Liver (tissue), 9 donors: ENCODE measurements around the gene DBN1. TPM values are rescaled to one million over a fixed set of nuclear protein-coding genes. Genes with fewer than 3 reads are reported as not detected.

Source experiments
- DNase-seq: peaks from one replicate; pipeline ENCODE4 v3.0.0-alpha.2; 2017; ENCODE audit warnings: low spot score
- H3K27ac ChIP-seq, 2 donors: one replicate each; pipeline ENCODE4 v1.7.0; 2013; ENCODE audit warnings: inconsistent platforms in 2 of 2, low read length in 2 of 2, control low read depth in 1 of 2, low read depth in 1 of 2, mild to moderate bottlenecking in 1 of 2
- H3K27me3 ChIP-seq, 4 donors: one replicate each; pipeline versions ENCODE4 v1.6.1 to v1.7.0; 2013; ENCODE audit warnings: low read length in 3 of 4, inconsistent platforms in 1 of 4, mild to moderate bottlenecking in 1 of 4, moderate library complexity in 1 of 4; ENCODE audit not compliant: control insufficient read depth in 4 of 4, insufficient read depth in 4 of 4
- H3K36me3 ChIP-seq, 4 donors: one replicate each; pipeline versions ENCODE4 v1.6.1 to v1.7.0; 2013; ENCODE audit warnings: low read length in 3 of 4, mild to moderate bottlenecking in 3 of 4, low read depth in 1 of 4, moderate library complexity in 1 of 4; ENCODE audit not compliant: control insufficient read depth in 4 of 4, insufficient read depth in 3 of 4
- H3K4me1 ChIP-seq, 4 donors: one replicate each; pipeline versions ENCODE4 v1.6.1 to v1.7.0; 2013; ENCODE audit warnings: low read length in 3 of 4, mild to moderate bottlenecking in 3 of 4, moderate library complexity in 1 of 4; ENCODE audit not compliant: control insufficient read depth in 4 of 4, insufficient read depth in 4 of 4
- H3K4me3 ChIP-seq, 3 donors: one replicate each; pipeline versions ENCODE4 v1.6.1 to v1.7.0; 2013; ENCODE audit warnings: low read length in 3 of 3, control low read depth in 1 of 3, low read depth in 1 of 3, mild to moderate bottlenecking in 1 of 3
- H3K9ac ChIP-seq, 2 donors: one replicate each; pipeline ENCODE4 v1.7.0; 2013; ENCODE audit warnings: low read length in 2 of 2, mild to moderate bottlenecking in 2 of 2, moderate library complexity in 2 of 2, control low read depth in 1 of 2, low read depth in 1 of 2
- H3K9me3 ChIP-seq, 4 donors: one replicate each; pipeline versions ENCODE4 v1.6.1 to v1.7.0; 2013; ENCODE audit warnings: low read length in 3 of 4; ENCODE audit not compliant: control insufficient read depth in 4 of 4
- EGR1 ChIP-seq, 2 donors: IDR thresholded peaks; 2 replicates each; pipeline ENCODE4 v1.6.1; 2016 to 2018; ENCODE audit warnings: antibody characterized with exemption in 2 of 2, low read depth in 2 of 2
- FOXA2 ChIP-seq: IDR thresholded peaks from 2 replicates; pipeline ENCODE4 v1.6.1; 2016; ENCODE audit warnings: antibody characterized with exemption
- GABPA ChIP-seq, 2 donors: IDR thresholded peaks in 1 of 2; conservative IDR thresholded peaks in 1 of 2; 2 replicates each; pipeline ENCODE4 v1.6.1; 2016; ENCODE audit warnings: antibody characterized with exemption in 2 of 2, mild to moderate bottlenecking in 1 of 2, moderate library complexity in 1 of 2
- HNF4G ChIP-seq: IDR thresholded peaks from 2 replicates; pipeline ENCODE4 v1.6.1; 2016; ENCODE audit warnings: antibody characterized with exemption
- RAD21 ChIP-seq, 2 donors: IDR thresholded peaks; 2 replicates each; pipeline ENCODE4 v1.6.1; 2016; ENCODE audit warnings: antibody characterized with exemption in 2 of 2, mild to moderate bottlenecking in 2 of 2
- RXRA ChIP-seq, 2 donors: IDR thresholded peaks; 2 replicates each; pipeline ENCODE4 v1.6.1; 2017 to 2018; ENCODE audit warnings: antibody characterized with exemption in 2 of 2, mild to moderate bottlenecking in 1 of 2
- SP1 ChIP-seq: IDR thresholded peaks from 2 replicates; pipeline ENCODE4 v1.6.1; 2018; ENCODE audit warnings: antibody characterized with exemption, mild to moderate bottlenecking
- TAF1 ChIP-seq: conservative IDR thresholded peaks from 2 replicates; pipeline ENCODE4 v1.6.1; 2016; ENCODE audit warnings: antibody characterized with exemption, mild to moderate bottlenecking
- WGBS: extraction: QIAGEN DNeasy Blood & Tissue Kit; methylation state at CpG from one replicate; pipeline ENCODE4 v1.1.7; 2013; 5-methylcytosine and 5-hydroxymethylcytosine counted together
- polyA plus RNA-seq, 2 donors: library from polyadenylated mRNA; stranded (reverse) in 1 of 2; unstranded in 1 of 2; fragments of 200-250 nt in 1 of 2; fragments of >200 nt in 1 of 2; fragmentation: Nextera tagmentation in 1 of 2; extraction: Ambion mirVana in 1 of 2; gene quantifications; one replicate each; pipeline versions ENCODE4 v1.2.1 to v1.2.3, GENCODE V29; 2013 to 2015
- total RNA-seq, 2 donors: library from RNA; depleted of rRNA; stranded (reverse); fragments of >200 nt; gene quantifications; one replicate each; pipeline ENCODE4 v1.2.3, GENCODE V29; 2014
- TF ChIP-seq, protein P1 (sequence below): IDR thresholded peaks from 2 replicates; pipeline ENCODE4 v1.6.1; 2016; ENCODE audit warnings: antibody characterized with exemption
- TF ChIP-seq, protein P2 (sequence below): fragments of 150-350 bp; IDR thresholded peaks from 2 replicates; pipeline ENCODE4 v1.5.1; 2017; ENCODE audit warnings: improper control_type of control experiment, low read depth, low read length; ENCODE audit not compliant: missing input control
- TF ChIP-seq, protein P3 (sequence below): IDR thresholded peaks from 2 replicates; pipeline ENCODE4 v1.6.1; 2016; ENCODE audit warnings: antibody characterized with exemption, mild to moderate bottlenecking
- donor health status: healthy.
- donor health status: healthy.
- donor health status: healthy.
- donor health status: healthy.
- donor health status: healthy.

The DBN1 gene
- total and polyA plus RNA-seq, 4 donors = 1.5 to 4.9 (median 2.0) TPM

DNA sequence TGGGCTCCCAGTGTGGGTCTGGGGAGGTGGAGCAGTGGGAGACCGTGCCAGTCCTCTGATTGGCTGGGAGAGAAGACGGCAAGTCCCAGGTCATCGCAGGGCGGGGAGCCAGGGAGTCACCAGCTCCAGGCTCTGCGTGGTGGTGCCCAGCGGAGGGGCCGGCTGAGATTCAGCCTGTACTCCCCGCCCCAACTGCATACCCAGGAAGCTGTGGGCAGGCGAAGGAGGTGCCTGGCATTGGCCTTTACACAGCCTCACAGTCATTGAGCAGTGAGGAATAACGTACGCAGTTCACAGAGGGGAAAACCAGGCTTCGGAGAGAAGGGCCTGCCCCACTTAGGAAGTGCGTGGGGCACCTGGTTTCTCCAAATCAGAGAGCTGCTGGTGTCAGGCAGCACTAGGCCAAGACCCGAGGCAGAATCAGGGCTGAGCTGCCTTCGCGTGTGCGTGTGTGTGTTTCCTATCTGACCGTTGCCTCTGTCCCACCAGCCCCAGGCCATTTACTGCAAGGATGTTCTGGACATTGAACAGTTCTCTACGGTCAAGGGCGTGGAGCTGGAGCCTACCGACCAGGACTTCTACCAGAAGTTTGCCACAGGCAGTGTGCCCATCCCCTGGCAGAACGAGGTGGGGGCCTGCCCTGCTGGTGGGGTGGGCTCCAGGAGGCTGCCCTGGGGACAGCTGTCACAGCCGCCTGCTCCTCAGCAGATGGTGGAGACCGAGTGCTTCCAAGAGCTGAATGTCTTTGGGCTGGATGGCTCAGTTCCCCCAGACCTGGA is 33.0 kb downstream of the DBN1 start:
- H3K27me3 ChIP-seq = no peaks in the 10 kb centered on the region
- H3K9me3 ChIP-seq = no peaks in the 10 kb centered on the region
- H3K4me3 ChIP-seq = no peak overlapping the region
- TF ChIP-seq HNF4G = no peak
- TF ChIP-seq SP1 = no peak
- no peak for TF ChIP-seq EGR1 (IDR thresholded peaks at IDR 0.05; ENCODE audit: low read depth in 2 of 2)
- TF ChIP-seq, protein P1, sequence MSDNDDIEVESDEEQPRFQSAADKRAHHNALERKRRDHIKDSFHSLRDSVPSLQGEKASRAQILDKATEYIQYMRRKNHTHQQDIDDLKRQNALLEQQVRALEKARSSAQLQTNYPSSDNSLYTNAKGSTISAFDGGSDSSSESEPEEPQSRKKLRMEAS = no peak
- TF ChIP-seq FOXA2 = no peak
- TF ChIP-seq, protein P2, sequence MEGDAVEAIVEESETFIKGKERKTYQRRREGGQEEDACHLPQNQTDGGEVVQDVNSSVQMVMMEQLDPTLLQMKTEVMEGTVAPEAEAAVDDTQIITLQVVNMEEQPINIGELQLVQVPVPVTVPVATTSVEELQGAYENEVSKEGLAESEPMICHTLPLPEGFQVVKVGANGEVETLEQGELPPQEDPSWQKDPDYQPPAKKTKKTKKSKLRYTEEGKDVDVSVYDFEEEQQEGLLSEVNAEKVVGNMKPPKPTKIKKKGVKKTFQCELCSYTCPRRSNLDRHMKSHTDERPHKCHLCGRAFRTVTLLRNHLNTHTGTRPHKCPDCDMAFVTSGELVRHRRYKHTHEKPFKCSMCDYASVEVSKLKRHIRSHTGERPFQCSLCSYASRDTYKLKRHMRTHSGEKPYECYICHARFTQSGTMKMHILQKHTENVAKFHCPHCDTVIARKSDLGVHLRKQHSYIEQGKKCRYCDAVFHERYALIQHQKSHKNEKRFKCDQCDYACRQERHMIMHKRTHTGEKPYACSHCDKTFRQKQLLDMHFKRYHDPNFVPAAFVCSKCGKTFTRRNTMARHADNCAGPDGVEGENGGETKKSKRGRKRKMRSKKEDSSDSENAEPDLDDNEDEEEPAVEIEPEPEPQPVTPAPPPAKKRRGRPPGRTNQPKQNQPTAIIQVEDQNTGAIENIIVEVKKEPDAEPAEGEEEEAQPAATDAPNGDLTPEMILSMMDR = no peak
- TF ChIP-seq, protein P3, sequence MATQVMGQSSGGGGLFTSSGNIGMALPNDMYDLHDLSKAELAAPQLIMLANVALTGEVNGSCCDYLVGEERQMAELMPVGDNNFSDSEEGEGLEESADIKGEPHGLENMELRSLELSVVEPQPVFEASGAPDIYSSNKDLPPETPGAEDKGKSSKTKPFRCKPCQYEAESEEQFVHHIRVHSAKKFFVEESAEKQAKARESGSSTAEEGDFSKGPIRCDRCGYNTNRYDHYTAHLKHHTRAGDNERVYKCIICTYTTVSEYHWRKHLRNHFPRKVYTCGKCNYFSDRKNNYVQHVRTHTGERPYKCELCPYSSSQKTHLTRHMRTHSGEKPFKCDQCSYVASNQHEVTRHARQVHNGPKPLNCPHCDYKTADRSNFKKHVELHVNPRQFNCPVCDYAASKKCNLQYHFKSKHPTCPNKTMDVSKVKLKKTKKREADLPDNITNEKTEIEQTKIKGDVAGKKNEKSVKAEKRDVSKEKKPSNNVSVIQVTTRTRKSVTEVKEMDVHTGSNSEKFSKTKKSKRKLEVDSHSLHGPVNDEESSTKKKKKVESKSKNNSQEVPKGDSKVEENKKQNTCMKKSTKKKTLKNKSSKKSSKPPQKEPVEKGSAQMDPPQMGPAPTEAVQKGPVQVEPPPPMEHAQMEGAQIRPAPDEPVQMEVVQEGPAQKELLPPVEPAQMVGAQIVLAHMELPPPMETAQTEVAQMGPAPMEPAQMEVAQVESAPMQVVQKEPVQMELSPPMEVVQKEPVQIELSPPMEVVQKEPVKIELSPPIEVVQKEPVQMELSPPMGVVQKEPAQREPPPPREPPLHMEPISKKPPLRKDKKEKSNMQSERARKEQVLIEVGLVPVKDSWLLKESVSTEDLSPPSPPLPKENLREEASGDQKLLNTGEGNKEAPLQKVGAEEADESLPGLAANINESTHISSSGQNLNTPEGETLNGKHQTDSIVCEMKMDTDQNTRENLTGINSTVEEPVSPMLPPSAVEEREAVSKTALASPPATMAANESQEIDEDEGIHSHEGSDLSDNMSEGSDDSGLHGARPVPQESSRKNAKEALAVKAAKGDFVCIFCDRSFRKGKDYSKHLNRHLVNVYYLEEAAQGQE = no peak
- no peak for TF ChIP-seq TAF1
- no peak for TF ChIP-seq RXRA (IDR thresholded peaks at IDR 0.05)
- TF ChIP-seq GABPA (IDR thresholded peaks at IDR 0.05 in 1 of 2, conservative IDR thresholded peaks at IDR 0.05 in 1 of 2) = no peak
- no peak for TF ChIP-seq RAD21 (IDR thresholded peaks at IDR 0.05)
- H3K4me1 ChIP-seq = no peaks in the 10 kb centered on the region
- no peak overlapping the region for H3K27ac ChIP-seq
- no peak overlapping the region for H3K9ac ChIP-seq
- DNase-seq = no peak
- 94% methylated on average over 24 of the region's 24 CpGs for WGBS
- H3K36me3 ChIP-seq = peaks cover 2 to 17% (median 11%) of the 10 kb centered on the region in 4 donors

DNA sequence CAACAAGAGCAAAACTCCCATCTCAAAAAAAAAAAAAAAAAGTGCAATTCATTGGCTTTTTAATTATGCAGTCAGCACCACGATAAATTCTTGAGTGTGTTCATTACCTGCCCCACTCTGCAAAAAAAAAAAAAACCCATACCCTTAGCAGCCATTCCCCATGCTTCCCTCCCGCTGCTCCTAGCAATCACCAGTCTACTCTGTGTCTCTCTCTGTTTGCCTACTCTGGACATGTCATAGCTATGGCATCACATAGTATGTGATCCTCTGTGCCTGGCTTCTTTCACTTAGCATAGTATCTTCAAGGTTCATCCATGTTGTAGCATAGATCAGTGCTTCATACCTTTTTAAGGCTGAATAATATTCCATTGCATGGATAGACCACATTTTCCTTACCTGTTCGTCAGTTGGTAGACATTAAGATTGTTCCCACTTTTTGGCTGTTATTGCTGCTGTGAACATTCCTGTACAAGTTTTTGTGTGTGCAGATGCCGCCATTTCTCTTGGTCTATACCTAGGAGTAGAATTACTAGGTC is 33.8 kb downstream of the DBN1 start:
- Histone ChIP-seq H3K9ac (no peak overlapping the region), H3K4me3 (no peak overlapping the region), H3K27ac (no peak overlapping the region), H3K27me3 (no peaks in the 10 kb centered on the region), H3K4me1 (no peaks in the 10 kb centered on the region), H3K36me3 (peaks cover 5 to 23% (median 14%) of the 10 kb centered on the region in 4 donors), H3K9me3 (no peaks in the 10 kb centered on the region)
- DNase-seq = no peak
- TF ChIP-seq, protein P1 = no peak
- WGBS = 95% methylated on average over 4 of the region's 4 CpGs
